ENCODE results near the gene ROR2. TPM values are rescaled to one million over a fixed set of nuclear protein-coding genes. Genes with fewer than 3 reads are reported as not detected.
"Not testable (repeated sequence)": the region's sequence is repeated elsewhere in the genome, so short reads cannot be mapped to it uniquely, and the experiment has no call there.

The ROR2 gene
- total RNA-seq, 4 donors from 2014 or later: 9.5 to 17.7 (median 15.9) TPM

- intact Hi-C loops (cut with DNase I): no loop called here
- Histone ChIP-seq H3K4me3 (replicated peaks in 1 of 3) (no peak overlapping the region), H3K27ac (peak overlapping the region in 2 of 3 donors; percentile 83 to 86), H3K9me3 (no peaks in the 10 kb centered on the region), H3K27me3 (no peaks in the 10 kb centered on the region), H3K4me1 (peaks cover 24 to 39% of the 10 kb centered on the region in 2 donors), H3K36me3 (no peaks in the 10 kb centered on the region)
- no peak for DNase-seq
- TF ChIP-seq CTCF (IDR thresholded peaks at IDR 0.05) (no peak), POLR2A (IDR thresholded peaks at IDR 0.05) (no peak)
- WGBS, 2 donors: 84 to 85% methylated on average over 12 of the region's 12 CpGs
Measured at GRCh38 chr9:91800473-91801030, 149.5 kb downstream of the ROR2 start.

GRCh38 chr9:91799113-91799744 is 150.8 kb downstream of the ROR2 start:
- Histone ChIP-seq H3K4me1 (peaks cover 26 to 29% of the 10 kb centered on the region in 2 donors), H3K27ac (peak overlapping the region; percentile 45 to 86 (median 83)), H3K9me3 (no peaks in the 10 kb centered on the region), H3K4me3 (replicated peaks in 1 of 3) (no peak overlapping the region), H3K36me3 (no peaks in the 10 kb centered on the region), H3K27me3 (no peaks in the 10 kb centered on the region)
- TF ChIP-seq POLR2A (IDR thresholded peaks at IDR 0.05) (peak in 1 of 2 donors; percentile 48), CTCF (IDR thresholded peaks at IDR 0.05) (peak in 3 of 6 experiments; percentile 5 to 45 (median 20))
- DNase-seq: peak; percentile 71 to 72
- 42 to 48% methylated on average over 10 of the region's 10 CpGs for WGBS, 2 donors
- intact Hi-C loops (cut with DNase I): no loop called here

GRCh38 chr9:91798273-91799112 is 151.5 kb downstream of the ROR2 start:
- 75 to 79% methylated on average over 12 of the region's 14 CpGs for WGBS, 2 donors
- peak overlapping the region; percentile 45 to 86 (median 83) for H3K27ac ChIP-seq
- intact Hi-C loops (cut with DNase I): not testable (repeated sequence)

GRCh38 chr9:91797517-91797916 is 152.5 kb downstream of the ROR2 start:
- H3K4me3 ChIP-seq (replicated peaks in 1 of 3); H3K27me3 ChIP-seq; H3K36me3 ChIP-seq; H3K27ac ChIP-seq; H3K9me3 ChIP-seq; DNase-seq; intact Hi-C loops (cut with DNase I): not testable (repeated sequence)
- H3K4me1 ChIP-seq: peaks cover 26 to 33% of the 10 kb centered on the region in 2 donors
- WGBS, 2 donors: no CpG with 5 or more reads among the region's 2 CpGs

More at GRCh38 chr9:91798273-91799112, 151.5 kb downstream of the ROR2 start:
- H3K9me3 ChIP-seq; H3K27me3 ChIP-seq; DNase-seq; H3K4me3 ChIP-seq (replicated peaks in 1 of 3); H3K36me3 ChIP-seq: not testable (repeated sequence)
- peaks cover 26 to 33% of the 10 kb centered on the region in 2 donors for H3K4me1 ChIP-seq

GRCh38 chr9:91796516-91796915 is 153.5 kb downstream of the ROR2 start:
- H3K36me3 ChIP-seq; H3K27me3 ChIP-seq; H3K9me3 ChIP-seq; intact Hi-C loops (cut with DNase I); DNase-seq; H3K4me3 ChIP-seq (replicated peaks in 1 of 3): not testable (repeated sequence)
- Histone ChIP-seq H3K4me1 (peaks cover 26 to 33% of the 10 kb centered on the region in 2 donors), H3K27ac (peak overlapping the region in 1 of 3 donors; percentile 24)
- WGBS, 2 donors: 82 to 92% methylated on average over 3 of the region's 4 CpGs

- intact Hi-C loops (cut with DNase I): no loop called here
- Histone ChIP-seq H3K36me3 (no peaks in the 10 kb centered on the region), H3K4me3 (replicated peaks in 1 of 3) (no peak overlapping the region), H3K9me3 (no peaks in the 10 kb centered on the region), H3K27me3 (no peaks in the 10 kb centered on the region), H3K27ac (peak overlapping the region in 2 of 3 donors; percentile 3 to 24), H3K4me1 (peaks cover 24 to 31% of the 10 kb centered on the region in 2 donors)
- 60 to 61% methylated on average over 6 of the region's 6 CpGs for WGBS, 2 donors
- TF ChIP-seq CTCF (IDR thresholded peaks at IDR 0.05): no peak
- TF ChIP-seq POLR2A (IDR thresholded peaks at IDR 0.05): no peak
- DNase-seq: peak; percentile 33 to 46
Measured at GRCh38 chr9:91795598-91796241, 154.3 kb downstream of the ROR2 start.

- H3K9me3 ChIP-seq; H3K27ac ChIP-seq; intact Hi-C loops (cut with DNase I); H3K36me3 ChIP-seq; DNase-seq; H3K4me1 ChIP-seq; H3K4me3 ChIP-seq (replicated peaks in 1 of 3); H3K27me3 ChIP-seq: not testable (repeated sequence)
- WGBS, 2 donors: 95 to 97% methylated on average over 5 of the region's 5 CpGs
Measured at GRCh38 chr9:91793371-91793770, 156.7 kb downstream of the ROR2 start.

All from thyroid gland (tissue), 4 donors.